22Rv1 (cell line): Measurements from ENCODE around the gene UBAC1.
"Not testable (repeated sequence)": the region's sequence is repeated elsewhere in the genome, so short reads cannot be mapped to it uniquely, and the experiment has no call there.

Experiments used
- ZFX ChIP-seq: fragments of 450-650 bp; IDR thresholded peaks from 2 replicates; pipeline ENCODE4 v1.6.1; 2017; ENCODE audit warnings: antibody characterized with exemption, borderline replicate concordance
- TF ChIP-seq, protein P1 (sequence below): fragments of 450-650 bp; IDR thresholded peaks from 2 replicates; pipeline ENCODE4 v1.5.1; 2017; ENCODE audit warnings: mild to moderate bottlenecking

DNA sequence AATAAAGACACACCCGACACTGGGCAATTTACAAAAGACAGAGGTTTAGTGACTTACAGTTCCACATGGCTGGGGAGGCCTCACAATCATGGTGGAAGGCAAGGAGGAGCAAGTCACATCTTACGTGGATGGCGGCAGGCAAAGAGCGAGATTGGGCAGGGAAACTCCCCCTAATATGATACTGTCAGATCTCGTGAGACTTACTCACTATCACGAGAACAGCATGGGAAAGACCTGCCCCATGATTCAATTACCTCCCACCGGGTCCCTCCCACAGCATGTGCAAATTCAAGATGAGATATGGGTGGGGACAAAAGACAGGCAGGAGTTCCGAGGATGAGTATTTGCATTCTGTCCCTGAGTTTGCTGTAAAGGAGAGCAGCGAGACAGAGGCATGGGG is 49.9 kb downstream of the UBAC1 start:
- TF ChIP-seq, protein P1, sequence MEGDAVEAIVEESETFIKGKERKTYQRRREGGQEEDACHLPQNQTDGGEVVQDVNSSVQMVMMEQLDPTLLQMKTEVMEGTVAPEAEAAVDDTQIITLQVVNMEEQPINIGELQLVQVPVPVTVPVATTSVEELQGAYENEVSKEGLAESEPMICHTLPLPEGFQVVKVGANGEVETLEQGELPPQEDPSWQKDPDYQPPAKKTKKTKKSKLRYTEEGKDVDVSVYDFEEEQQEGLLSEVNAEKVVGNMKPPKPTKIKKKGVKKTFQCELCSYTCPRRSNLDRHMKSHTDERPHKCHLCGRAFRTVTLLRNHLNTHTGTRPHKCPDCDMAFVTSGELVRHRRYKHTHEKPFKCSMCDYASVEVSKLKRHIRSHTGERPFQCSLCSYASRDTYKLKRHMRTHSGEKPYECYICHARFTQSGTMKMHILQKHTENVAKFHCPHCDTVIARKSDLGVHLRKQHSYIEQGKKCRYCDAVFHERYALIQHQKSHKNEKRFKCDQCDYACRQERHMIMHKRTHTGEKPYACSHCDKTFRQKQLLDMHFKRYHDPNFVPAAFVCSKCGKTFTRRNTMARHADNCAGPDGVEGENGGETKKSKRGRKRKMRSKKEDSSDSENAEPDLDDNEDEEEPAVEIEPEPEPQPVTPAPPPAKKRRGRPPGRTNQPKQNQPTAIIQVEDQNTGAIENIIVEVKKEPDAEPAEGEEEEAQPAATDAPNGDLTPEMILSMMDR: not testable (repeated sequence)
- TF ChIP-seq ZFX: not testable (repeated sequence)
